Measurements from ENCODE around the gene ASPA.

The ASPA gene

GRCh38 chr17:3534881-3535252, 59.1 kb downstream of the ASPA start:
- DNase-seq (ENCODE audit: low spot score), result peak; percentile 34

- peak; percentile 63 for DNase-seq (ENCODE audit: low spot score)
Measured at GRCh38 chr17:3535253-3535995, 59.6 kb downstream of the ASPA start.

- no peak for DNase-seq (ENCODE audit: low spot score)
Measured at GRCh38 chr17:3536716-3537115, 60.9 kb downstream of the ASPA start.

- DNase-seq (ENCODE audit: low spot score), result no peak
Measured at GRCh38 chr17:3539881-3540540, 64.2 kb downstream of the ASPA start.

- DNase-seq (ENCODE audit: low spot score), result no peak
Measured at GRCh38 chr17:3542410-3543088, 66.8 kb downstream of the ASPA start.

GRCh38 chr17:3543453-3543852, 67.7 kb downstream of the ASPA start:
- DNase-seq (ENCODE audit: low spot score), result no peak

- DNase-seq (ENCODE audit: low spot score), result no peak
Measured at GRCh38 chr17:3544365-3544764, 68.6 kb downstream of the ASPA start.

GRCh38 chr17:3545151-3545550, 69.4 kb downstream of the ASPA start:
- no peak for DNase-seq (ENCODE audit: low spot score)

GRCh38 chr17:3546521-3546920, 70.7 kb downstream of the ASPA start:
- no peak for DNase-seq (ENCODE audit: low spot score)

GRCh38 chr17:3546997-3547396, 71.2 kb downstream of the ASPA start:
- no peak for DNase-seq (ENCODE audit: low spot score)

GRCh38 chr17:3547628-3548027, 71.8 kb downstream of the ASPA start:
- no peak for DNase-seq (ENCODE audit: low spot score)

- no peak for DNase-seq (ENCODE audit: low spot score)
Measured at GRCh38 chr17:3549610-3550162, 73.9 kb downstream of the ASPA start.

GRCh38 chr17:3551189-3551588, 75.4 kb downstream of the ASPA start:
- no peak for DNase-seq (ENCODE audit: low spot score)

- DNase-seq (ENCODE audit: low spot score), result no peak
Measured at GRCh38 chr17:3552916-3553315, 77.1 kb downstream of the ASPA start.
